ENCODE data around the gene CSF3R.
A peak's percentile ranks its signal among the peaks of the same experiment; 100 is the strongest.

Gene CSF3R

GRCh38 chr1:36440646-36441045 is 42.1 kb downstream of the CSF3R start:
- 93% methylated on average over 3 of the region's 3 CpGs for WGBS
- Histone ChIP-seq H3K4me1 (ENCODE audit: control insufficient read depth, insufficient read depth, low read depth, low read length) (peaks cover 4% of the 10 kb centered on the region), H3K36me3 (ENCODE audit: control insufficient read depth in 1 of 2, insufficient read depth in 2 of 2, low read depth in 1 of 2, low read length in 2 of 2) (peaks cover 0 to 22% of the 10 kb centered on the region in 2 experiments), H3K27ac (ENCODE audit: low read length, poor library complexity, severe bottlenecking) (no peak overlapping the region), H2BK120ac (ENCODE audit: low read depth, low read length) (no peak overlapping the region), H2BK12ac (ENCODE audit: low read length in 2 of 2) (no peak overlapping the region), H3K23ac (ENCODE audit: low read length in 2 of 2) (no peak overlapping the region), H4K8ac (ENCODE audit: low read length) (no peak overlapping the region), H3K27me3 (ENCODE audit: control insufficient read depth in 1 of 2, insufficient read depth in 1 of 2, low read length in 2 of 2) (no peaks in the 10 kb centered on the region), H3K4me2 (ENCODE audit: low read length, poor library complexity, severe bottlenecking) (no peak overlapping the region), H3K4ac (ENCODE audit: low read depth in 1 of 2, low read length in 2 of 2) (no peak overlapping the region), H3K9me3 (ENCODE audit: control insufficient read depth, low read length) (no peaks in the 10 kb centered on the region), H2AFZ (ENCODE audit: low read depth, low read length) (no peak overlapping the region), H3K4me3 (ENCODE audit: insufficient read depth in 1 of 2, low read depth in 1 of 2, low read length in 2 of 2) (no peak overlapping the region), H3K14ac (ENCODE audit: low read length in 2 of 2) (no peak overlapping the region), H4K91ac (ENCODE audit: low read length) (no peak overlapping the region), H2BK5ac (ENCODE audit: low read depth, low read length, poor library complexity, severe bottlenecking) (no peak overlapping the region), H3K79me1 (replicated peaks; ENCODE audit: low read length, poor library complexity, severe bottlenecking) (peaks cover 1% of the 10 kb centered on the region), H2AK5ac (ENCODE audit: low read length, severe bottlenecking) (no peak overlapping the region), H2BK15ac (ENCODE audit: low read depth, poor library complexity, severe bottlenecking) (no peak overlapping the region), H3K9ac (ENCODE audit: low read length) (no peak overlapping the region), H3K18ac (ENCODE audit: low read depth in 1 of 2, low read length in 2 of 2) (no peak overlapping the region)
- DNase-seq = no peak

- no peak overlapping the region for H3K4me2 ChIP-seq (ENCODE audit: low read length, poor library complexity, severe bottlenecking)
- H2BK5ac ChIP-seq (ENCODE audit: low read depth, low read length, poor library complexity, severe bottlenecking) = no peak overlapping the region
- no peak overlapping the region for H4K8ac ChIP-seq (ENCODE audit: low read length)
- H2AK5ac ChIP-seq (ENCODE audit: low read length, severe bottlenecking) = no peak overlapping the region
- H3K27ac ChIP-seq (ENCODE audit: low read length, poor library complexity, severe bottlenecking) = no peak overlapping the region
- no peak overlapping the region for H2BK120ac ChIP-seq (ENCODE audit: low read depth, low read length)
- no peak for DNase-seq
- no peak overlapping the region for H3K4me3 ChIP-seq (ENCODE audit: insufficient read depth in 1 of 2, low read depth in 1 of 2, low read length in 2 of 2)
- H3K23ac ChIP-seq (ENCODE audit: low read length in 2 of 2) = no peak overlapping the region
- no peaks in the 10 kb centered on the region for H3K27me3 ChIP-seq (ENCODE audit: control insufficient read depth in 1 of 2, insufficient read depth in 1 of 2, low read length in 2 of 2)
- peaks cover 4% of the 10 kb centered on the region for H3K4me1 ChIP-seq (ENCODE audit: control insufficient read depth, insufficient read depth, low read depth, low read length)
- H3K79me1 ChIP-seq (replicated peaks; ENCODE audit: low read length, poor library complexity, severe bottlenecking) = peaks cover 1% of the 10 kb centered on the region
- H2AFZ ChIP-seq (ENCODE audit: low read depth, low read length) = no peak overlapping the region
- H3K9me3 ChIP-seq (ENCODE audit: control insufficient read depth, low read length) = no peaks in the 10 kb centered on the region
- no peak overlapping the region for H4K91ac ChIP-seq (ENCODE audit: low read length)
- H2BK15ac ChIP-seq (ENCODE audit: low read depth, poor library complexity, severe bottlenecking) = no peak overlapping the region
- 100% methylated on average over 1 of the region's 3 CpGs for WGBS
- no peak overlapping the region for H3K18ac ChIP-seq (ENCODE audit: low read depth in 1 of 2, low read length in 2 of 2)
- H3K9ac ChIP-seq (ENCODE audit: low read length) = no peak overlapping the region
- no peak overlapping the region for H3K4ac ChIP-seq (ENCODE audit: low read depth in 1 of 2, low read length in 2 of 2)
- peaks cover 0 to 22% of the 10 kb centered on the region in 2 experiments for H3K36me3 ChIP-seq (ENCODE audit: control insufficient read depth in 1 of 2, insufficient read depth in 2 of 2, low read depth in 1 of 2, low read length in 2 of 2)
- no peak overlapping the region for H3K14ac ChIP-seq (ENCODE audit: low read length in 2 of 2)
- H2BK12ac ChIP-seq (ENCODE audit: low read length in 2 of 2) = no peak overlapping the region
Measured at GRCh38 chr1:36440044-36440443, 42.7 kb downstream of the CSF3R start.

DNA sequence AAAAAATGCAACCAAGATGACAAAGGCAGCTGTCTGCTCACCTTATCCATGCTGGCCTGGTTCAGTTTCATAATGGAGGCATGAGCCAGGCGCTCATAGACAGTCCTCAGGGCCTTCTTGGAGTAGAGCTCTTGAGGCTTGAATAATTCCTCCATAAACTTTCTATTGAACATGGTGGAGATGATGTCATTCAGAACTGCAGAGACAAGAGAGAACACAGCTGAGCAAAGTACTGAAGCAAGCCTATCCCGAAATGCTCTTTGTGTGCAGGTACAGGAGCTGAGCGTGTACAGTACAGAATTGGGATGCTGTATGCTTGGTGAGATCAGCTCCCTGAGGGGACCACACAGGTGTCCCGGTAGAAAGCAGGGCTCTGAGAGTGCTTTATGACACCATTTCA is 44.0 kb downstream of the CSF3R start:
- H3K23ac ChIP-seq (ENCODE audit: low read length in 2 of 2) = no peak overlapping the region
- no peak overlapping the region for H3K27ac ChIP-seq (ENCODE audit: low read length, poor library complexity, severe bottlenecking)
- H2AFZ ChIP-seq (ENCODE audit: low read depth, low read length) = no peak overlapping the region
- H2BK12ac ChIP-seq (ENCODE audit: low read length in 2 of 2) = no peak overlapping the region
- peaks cover 1% of the 10 kb centered on the region for H3K79me1 ChIP-seq (replicated peaks; ENCODE audit: low read length, poor library complexity, severe bottlenecking)
- H3K4me3 ChIP-seq (ENCODE audit: insufficient read depth in 1 of 2, low read depth in 1 of 2, low read length in 2 of 2) = no peak overlapping the region
- no peak overlapping the region for H2BK5ac ChIP-seq (ENCODE audit: low read depth, low read length, poor library complexity, severe bottlenecking)
- H3K4ac ChIP-seq (ENCODE audit: low read depth in 1 of 2, low read length in 2 of 2) = no peak overlapping the region
- no peak overlapping the region for H2BK15ac ChIP-seq (ENCODE audit: low read depth, poor library complexity, severe bottlenecking)
- no peak for DNase-seq
- no peak overlapping the region for H4K91ac ChIP-seq (ENCODE audit: low read length)
- H3K4me1 ChIP-seq (ENCODE audit: control insufficient read depth, insufficient read depth, low read depth, low read length) = peaks cover 4% of the 10 kb centered on the region
- no peaks in the 10 kb centered on the region for H3K9me3 ChIP-seq (ENCODE audit: control insufficient read depth, low read length)
- H3K14ac ChIP-seq (ENCODE audit: low read length in 2 of 2) = no peak overlapping the region
- H3K27me3 ChIP-seq (ENCODE audit: control insufficient read depth in 1 of 2, insufficient read depth in 1 of 2, low read length in 2 of 2) = no peaks in the 10 kb centered on the region
- H3K9ac ChIP-seq (ENCODE audit: low read length) = no peak overlapping the region
- no peak overlapping the region for H4K8ac ChIP-seq (ENCODE audit: low read length)
- 98% methylated on average over 3 of the region's 4 CpGs for WGBS
- no peak overlapping the region for H3K4me2 ChIP-seq (ENCODE audit: low read length, poor library complexity, severe bottlenecking)
- no peak overlapping the region for H2BK120ac ChIP-seq (ENCODE audit: low read depth, low read length)
- peaks cover 0 to 26% of the 10 kb centered on the region in 2 experiments for H3K36me3 ChIP-seq (ENCODE audit: control insufficient read depth in 1 of 2, insufficient read depth in 2 of 2, low read depth in 1 of 2, low read length in 2 of 2)
- H2AK5ac ChIP-seq (ENCODE audit: low read length, severe bottlenecking) = peak overlapping the region; percentile 78
- no peak overlapping the region for H3K18ac ChIP-seq (ENCODE audit: low read depth in 1 of 2, low read length in 2 of 2)

DNA sequence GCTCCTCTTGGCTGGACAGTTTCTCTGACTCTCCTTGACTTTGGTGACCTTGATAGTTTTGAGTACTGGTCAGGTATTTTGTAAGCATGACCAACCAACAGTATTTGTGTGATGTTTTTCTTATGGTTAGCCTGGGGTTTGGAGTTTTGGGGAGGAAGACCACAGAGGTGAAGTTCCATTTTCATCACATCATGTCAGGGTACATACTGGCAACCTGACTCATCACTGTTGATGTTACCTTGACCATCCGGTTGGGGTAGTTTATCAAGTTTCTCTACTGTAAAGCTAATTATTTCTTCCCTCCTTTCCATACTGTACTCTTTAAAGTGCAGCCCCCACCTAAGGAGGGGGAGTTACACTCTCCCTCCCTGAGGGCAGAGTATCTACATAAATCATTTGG is 45.9 kb downstream of the CSF3R start:
- no peak overlapping the region for H3K23ac ChIP-seq (ENCODE audit: low read length in 2 of 2)

More for the DNA sequence above, 45.9 kb downstream of the CSF3R start:
- Histone ChIP-seq H2BK5ac (ENCODE audit: low read depth, low read length, poor library complexity, severe bottlenecking) (no peak overlapping the region), H3K27me3 (ENCODE audit: control insufficient read depth in 1 of 2, insufficient read depth in 1 of 2, low read length in 2 of 2) (no peaks in the 10 kb centered on the region), H2BK15ac (ENCODE audit: low read depth, poor library complexity, severe bottlenecking) (no peak overlapping the region), H4K91ac (ENCODE audit: low read length) (no peak overlapping the region), H2BK12ac (ENCODE audit: low read length in 2 of 2) (no peak overlapping the region), H3K27ac (ENCODE audit: low read length, poor library complexity, severe bottlenecking) (peak overlapping the region; percentile 64), H2AK5ac (ENCODE audit: low read length, severe bottlenecking) (no peak overlapping the region), H3K79me1 (replicated peaks; ENCODE audit: low read length, poor library complexity, severe bottlenecking) (peaks cover 1% of the 10 kb centered on the region), H3K4ac (ENCODE audit: low read depth in 1 of 2, low read length in 2 of 2) (no peak overlapping the region), H3K36me3 (ENCODE audit: control insufficient read depth in 1 of 2, insufficient read depth in 2 of 2, low read depth in 1 of 2, low read length in 2 of 2) (peaks cover 1 to 40% of the 10 kb centered on the region in 2 experiments), H3K4me2 (ENCODE audit: low read length, poor library complexity, severe bottlenecking) (no peak overlapping the region), H3K4me1 (ENCODE audit: control insufficient read depth, insufficient read depth, low read depth, low read length) (peaks cover 11% of the 10 kb centered on the region), H4K8ac (ENCODE audit: low read length) (no peak overlapping the region), H3K9me3 (ENCODE audit: control insufficient read depth, low read length) (no peaks in the 10 kb centered on the region), H2AFZ (ENCODE audit: low read depth, low read length) (no peak overlapping the region), H3K9ac (ENCODE audit: low read length) (no peak overlapping the region), H3K4me3 (ENCODE audit: insufficient read depth in 1 of 2, low read depth in 1 of 2, low read length in 2 of 2) (no peak overlapping the region), H3K18ac (ENCODE audit: low read depth in 1 of 2, low read length in 2 of 2) (no peak overlapping the region), H2BK120ac (ENCODE audit: low read depth, low read length) (no peak overlapping the region), H3K14ac (ENCODE audit: low read length in 2 of 2) (no peak overlapping the region)
- peak; percentile 18 for DNase-seq
- 100% methylated on average over 1 of the region's 1 CpG for WGBS

All from mesenchymal stem cell (in vitro differentiated cells and primary cell).